ENCODE data around the gene RIMKLA.
A peak's percentile ranks its signal among the peaks of the same experiment; 100 is the strongest.

RIMKLA gene

GRCh38 chr1:42399315-42400100 is 18.9 kb downstream of the RIMKLA start:
- H3K9me3 Mint-ChIP-seq = no peaks in the 10 kb centered on the region
- no peak overlapping the region for H3K4me3 Mint-ChIP-seq
- H3K4me1 Mint-ChIP-seq = peaks cover under 1% of the 10 kb centered on the region
- TF ChIP-seq CTCF (IDR thresholded peaks at IDR 0.05; ENCODE audit: unreplicated experiment in 3 of 3) = no peak
- no peak overlapping the region for H3K27ac Mint-ChIP-seq
- H3K27me3 Mint-ChIP-seq (ENCODE audit: low read depth) = peaks cover under 1% of the 10 kb centered on the region
- no peaks in the 10 kb centered on the region for H3K36me3 Mint-ChIP-seq (ENCODE audit: low read depth)

DNA sequence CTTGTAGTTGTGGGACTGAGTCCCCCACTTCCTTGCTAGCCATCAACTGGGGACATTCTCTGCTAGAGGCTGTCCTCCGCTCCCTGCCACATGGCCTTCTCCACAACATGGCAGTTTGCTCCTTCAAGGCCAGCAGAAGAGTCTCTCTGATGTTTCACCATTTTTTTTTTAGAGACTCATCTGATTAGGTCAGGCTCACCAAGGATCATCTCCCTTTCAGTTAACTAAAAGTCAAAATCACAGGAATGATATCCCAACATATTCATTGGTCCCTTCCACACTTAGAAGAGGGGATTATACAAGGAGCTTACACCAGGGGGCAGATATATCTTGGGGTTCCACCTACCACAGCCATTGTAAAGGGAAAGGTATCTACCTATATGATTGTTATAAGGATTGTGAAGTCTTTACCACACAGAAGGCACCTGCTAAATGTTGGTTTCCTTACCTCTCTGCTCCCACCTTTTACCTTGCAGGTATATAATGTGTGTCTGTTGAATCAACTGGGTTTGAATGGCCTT is 23.3 kb downstream of the RIMKLA start:
- TF ChIP-seq CTCF (IDR thresholded peaks at IDR 0.05; ENCODE audit: unreplicated experiment in 3 of 3) = no peak
- Mint-ChIP-seq H3K4me3 (no peak overlapping the region), H3K27me3 (ENCODE audit: low read depth) (peaks cover 4% of the 10 kb centered on the region), H3K9me3 (peaks cover 6% of the 10 kb centered on the region), H3K36me3 (ENCODE audit: low read depth) (no peaks in the 10 kb centered on the region), H3K4me1 (peaks cover 5% of the 10 kb centered on the region), H3K27ac (no peak overlapping the region)

- Mint-ChIP-seq H3K36me3 (ENCODE audit: low read depth) (no peaks in the 10 kb centered on the region), H3K4me3 (no peak overlapping the region), H3K4me1 (peaks cover 31% of the 10 kb centered on the region), H3K27me3 (ENCODE audit: low read depth) (no peaks in the 10 kb centered on the region), H3K9me3 (no peaks in the 10 kb centered on the region), H3K27ac (no peak overlapping the region)
- TF ChIP-seq CTCF (IDR thresholded peaks at IDR 0.05; ENCODE audit: unreplicated experiment in 3 of 3) = no peak
These were observed 34.2 kb downstream of the RIMKLA start for GRCh38 chr1:42414551-42415496.

- Mint-ChIP-seq H3K9me3 (no peaks in the 10 kb centered on the region), H3K4me1 (peaks cover 54% of the 10 kb centered on the region), H3K36me3 (ENCODE audit: low read depth) (no peaks in the 10 kb centered on the region), H3K4me3 (no peak overlapping the region), H3K27me3 (ENCODE audit: low read depth) (no peaks in the 10 kb centered on the region), H3K27ac (peak overlapping the region in 2 of 3 experiments; percentile 43 to 54)
- TF ChIP-seq CTCF (IDR thresholded peaks at IDR 0.05; ENCODE audit: unreplicated experiment in 3 of 3) = no peak
These were observed 36.6 kb downstream of the RIMKLA start for GRCh38 chr1:42417166-42417565.

- Mint-ChIP-seq H3K27me3 (ENCODE audit: low read depth) (no peaks in the 10 kb centered on the region), H3K27ac (no peak overlapping the region), H3K36me3 (ENCODE audit: low read depth) (no peaks in the 10 kb centered on the region), H3K9me3 (no peaks in the 10 kb centered on the region), H3K4me3 (no peak overlapping the region), H3K4me1 (peaks cover 66% of the 10 kb centered on the region)
- no peak for TF ChIP-seq CTCF (IDR thresholded peaks at IDR 0.05; ENCODE audit: unreplicated experiment in 3 of 3)
These were observed 37.9 kb downstream of the RIMKLA start for GRCh38 chr1:42418516-42418915.

All from nephron (organoid).